H1 (cell line): ENCODE data around the gene PA2G4. TPM values are rescaled to one million over a fixed set of nuclear protein-coding genes. Genes with fewer than 3 reads are reported as not detected.
A peak's percentile ranks its signal among the peaks of the same experiment; 100 is the strongest.

ENCODE experiments used
- CTCF ChIA-PET: fragments of 300-600 bp; sonication (Branson Sonifier 250); formaldehyde crosslinking; loops from one replicate; lab custom pipeline; 2021; ENCODE audit not compliant: partially characterized antibody; lab: Charles Lee
- POLR2A ChIA-PET: fragments of 300-600 bp; sonication (Branson Sonifier 250); formaldehyde crosslinking; loops from one replicate; lab custom pipeline; 2021; ENCODE audit warnings: inconsistent platforms; ENCODE audit not compliant: partially characterized antibody; lab: Charles Lee
- DNase-seq, 2 experiments: peaks; one replicate each; pipeline versions ENCODE4 v3.0.0 to v3.0.0-alpha.2; 2010 to 2022; ENCODE audit warnings: low spot score in 2 of 2, low read depth in 1 of 2, mixed read lengths in 1 of 2
- FAIRE-seq: peaks from 2 replicates; lab custom pipeline; 2011; peaks lifted over from hg19 to GRCh38; lab: Jason Lieb, UNC
- H2AFZ ChIP-seq: 2 replicates; pipeline ENCODE4 v1.8.1; 2012; ENCODE audit warnings: low read length, inconsistent platforms
- H2AK5ac ChIP-seq: 2 replicates; pipeline ENCODE4 v1.6.1; 2013; ENCODE audit warnings: low read depth, low read length
- H2BK120ac ChIP-seq: replicated peaks from 2 replicates; pipeline ENCODE3; 2013; ENCODE audit warnings: low read depth, low read length, inconsistent platforms
- H2BK12ac ChIP-seq: 2 replicates; pipeline ENCODE4 v1.6.1; 2013; ENCODE audit warnings: low read depth, low read length
- H2BK15ac ChIP-seq: 2 replicates; pipeline ENCODE4 v1.6.1; 2013; ENCODE audit warnings: low read length
- H2BK20ac ChIP-seq: 2 replicates; pipeline ENCODE4 v1.6.1; 2013; ENCODE audit warnings: low read length
- H2BK5ac ChIP-seq: 2 replicates; pipeline ENCODE4 v1.6.1; 2013; ENCODE audit warnings: low read depth, low read length
- H3K14ac ChIP-seq: 2 replicates; pipeline ENCODE4 v1.6.1; 2013; ENCODE audit warnings: inconsistent platforms; ENCODE audit not compliant: insufficient read length
- H3K18ac ChIP-seq: 2 replicates; pipeline ENCODE4 v1.6.1; 2013; ENCODE audit warnings: low read length; ENCODE audit errors: extremely low read depth
- H3K23ac ChIP-seq: 2 replicates; pipeline ENCODE4 v1.6.1; 2013; ENCODE audit warnings: inconsistent platforms; ENCODE audit not compliant: insufficient read length
- H3K23me2 ChIP-seq: 2 replicates; pipeline ENCODE4 v1.6.1; 2013; ENCODE audit warnings: low read depth, low read length
- H3K27ac ChIP-seq: 2 replicates; pipeline ENCODE4 v1.6.1; 2011; ENCODE audit warnings: low read depth, low read length, inconsistent platforms
- H3K27me3 ChIP-seq, 4 experiments: replicated peaks in 1 of 4; 1 replicate in 1 of 4; 2 replicates in 3 of 4; pipeline versions ENCODE4 v1.6.1 to v1.8.1; 2011 to 2013; ENCODE audit warnings: low read length in 3 of 4, mild to moderate bottlenecking in 3 of 4, inconsistent platforms in 2 of 4, mixed read lengths in 2 of 4, moderate library complexity in 1 of 4; ENCODE audit not compliant: control insufficient read depth in 3 of 4, insufficient read depth in 3 of 4; ENCODE audit errors: extremely low read depth in 1 of 4
- H3K36me3 ChIP-seq, 4 experiments: 2 replicates each; pipeline versions ENCODE4 v1.6.1 to v1.8.1; 2011 to 2013; ENCODE audit warnings: mild to moderate bottlenecking in 4 of 4, low read length in 3 of 4, moderate library complexity in 2 of 4, control low read depth in 1 of 4, inconsistent platforms in 1 of 4; ENCODE audit not compliant: insufficient read depth in 4 of 4, control insufficient read depth in 2 of 4
- H3K4ac ChIP-seq: replicated peaks from 2 replicates; pipeline ENCODE3; 2013; ENCODE audit warnings: low read length, low read depth, mixed read lengths, inconsistent platforms; ENCODE audit not compliant: insufficient read length
- H3K4me1 ChIP-seq, 4 experiments: replicated peaks in 1 of 4; 1 replicate in 1 of 4; 2 replicates in 3 of 4; pipeline versions ENCODE4 v1.6.1 to v1.8.1; 2011 to 2013; ENCODE audit warnings: low read length in 3 of 4, inconsistent platforms in 2 of 4, mixed read lengths in 1 of 4; ENCODE audit not compliant: insufficient read depth in 4 of 4, control insufficient read depth in 3 of 4
- H3K4me2 ChIP-seq, 2 experiments: 2 replicates each; pipeline versions ENCODE4 v1.6.1 to v1.8.1; 2011 to 2013; ENCODE audit warnings: low read depth in 2 of 2, low read length in 2 of 2, control low read depth in 1 of 2, inconsistent platforms in 1 of 2, mild to moderate bottlenecking in 1 of 2; ENCODE audit not compliant: insufficient read depth in 1 of 2
- H3K4me3 ChIP-seq, 4 experiments: fragments of 200-600, 300-600 bp in 1 of 4; sonication (generic), shearing (Covaris generic), sonication (Bioruptor Twin) in 1 of 4; 2 replicates each; pipeline versions ENCODE4 v1.5.1 to v1.8.1; 2011 to 2016; ENCODE audit warnings: low read length in 4 of 4, low read depth in 3 of 4, control low read depth in 2 of 4, inconsistent platforms in 2 of 4, mild to moderate bottlenecking in 2 of 4, mixed read lengths in 1 of 4, moderate library complexity in 1 of 4; ENCODE audit not compliant: insufficient read depth in 2 of 4; ENCODE audit errors: extremely low read depth in 1 of 4
- H3K56ac ChIP-seq: replicated peaks from 2 replicates; pipeline ENCODE3; 2013; ENCODE audit warnings: low read depth, mild to moderate bottlenecking, mixed read lengths, low read length, inconsistent platforms; ENCODE audit not compliant: insufficient read length
- H3K79me1 ChIP-seq: 2 replicates; pipeline ENCODE4 v1.6.1; 2013; ENCODE audit warnings: low read depth, low read length, control low read depth
- H3K79me2 ChIP-seq, 2 experiments: 2 replicates each; pipeline versions ENCODE4 v1.6.1 to v1.8.1; 2012 to 2013; ENCODE audit warnings: low read length in 2 of 2, mild to moderate bottlenecking in 2 of 2, inconsistent platforms in 1 of 2; ENCODE audit not compliant: insufficient read depth in 2 of 2, control insufficient read depth in 1 of 2
- H3K9ac ChIP-seq, 4 experiments: replicated peaks in 1 of 4; 1 replicate in 1 of 4; 2 replicates in 3 of 4; pipeline versions ENCODE4 v1.6.1 to v1.8.1; 2011 to 2013; ENCODE audit warnings: low read depth in 3 of 4, low read length in 3 of 4, control low read depth in 2 of 4, mild to moderate bottlenecking in 2 of 4, moderate library complexity in 2 of 4, inconsistent platforms in 1 of 4; ENCODE audit errors: extremely low read depth in 1 of 4
- H3K9me3 ChIP-seq, 2 experiments: 2 replicates each; pipeline versions ENCODE4 v1.6.1 to v1.8.1; 2012 to 2013; ENCODE audit warnings: mild to moderate bottlenecking in 2 of 2, moderate library complexity in 2 of 2, control low read depth in 1 of 2, inconsistent platforms in 1 of 2, low read depth in 1 of 2, low read length in 1 of 2, mixed read lengths in 1 of 2; ENCODE audit not compliant: insufficient read depth in 2 of 2
- H4K20me1 ChIP-seq, 2 experiments: replicated peaks in 1 of 2; 2 replicates each; pipeline versions ENCODE3 to v1.8.1; 2011 to 2013; ENCODE audit warnings: inconsistent platforms in 2 of 2, low read length in 2 of 2, mild to moderate bottlenecking in 1 of 2; ENCODE audit not compliant: insufficient read depth in 2 of 2, control insufficient read depth in 1 of 2
- H4K5ac ChIP-seq: 2 replicates; pipeline ENCODE4 v1.6.1; 2013; ENCODE audit warnings: low read length, low read depth, mixed read lengths, inconsistent platforms; ENCODE audit not compliant: insufficient read length
- H4K8ac ChIP-seq: 2 replicates; pipeline ENCODE4 v1.8.0; 2013; ENCODE audit warnings: mild to moderate bottlenecking, moderate library complexity, low read length, inconsistent platforms; ENCODE audit not compliant: insufficient read depth; ENCODE audit errors: extremely low read depth
- H4K91ac ChIP-seq: replicated peaks from 2 replicates; pipeline ENCODE3; 2013; ENCODE audit warnings: low read length, mixed read lengths, inconsistent platforms; ENCODE audit not compliant: insufficient read length
- CHD1 ChIP-seq: IDR thresholded peaks from 2 replicates; pipeline ENCODE4 v1.6.1; 2012; ENCODE audit warnings: low read depth, low read length, improper control_type of control experiment
- EGR1 ChIP-seq: IDR thresholded peaks from 2 replicates; pipeline ENCODE4 v1.6.1; 2011; ENCODE audit warnings: low read depth, low read length, borderline replicate concordance
- EZH2 ChIP-seq: fragments of 200-600 bp; sonication (generic); IDR thresholded peaks from 2 replicates; pipeline ENCODE4 v1.7.1; 2012; ENCODE audit warnings: low read depth, mild to moderate bottlenecking, moderate library complexity, low read length, inconsistent platforms; ENCODE audit not compliant: severe bottlenecking
- HDAC2 ChIP-seq, 2 experiments: fragments of 300-600 bp in 1 of 2; sonication (generic) in 1 of 2; IDR thresholded peaks; 2 replicates each; pipeline ENCODE4 v1.6.1; 2011 to 2012; ENCODE audit warnings: low read depth in 2 of 2, low read length in 2 of 2, mild to moderate bottlenecking in 2 of 2, moderate library complexity in 2 of 2, borderline replicate concordance in 1 of 2, inconsistent platforms in 1 of 2
- HDAC6 ChIP-seq: IDR thresholded peaks from one replicate; pipeline ENCODE4 v1.7.1; 2012; ENCODE audit warnings: low read depth, mild to moderate bottlenecking, inconsistent platforms, low read length, moderate library complexity
- POLR2AphosphoS5 ChIP-seq: IDR thresholded peaks from 2 replicates; pipeline ENCODE4 v1.6.1; 2011; ENCODE audit warnings: low read depth, low read length
- SAP30 ChIP-seq: fragments of 300-600 bp; sonication (generic); IDR thresholded peaks from 2 replicates; pipeline ENCODE4 v1.7.1; 2012; ENCODE audit warnings: low read length, moderate library complexity, mild to moderate bottlenecking, inconsistent platforms; ENCODE audit not compliant: insufficient read depth, insufficient replicate concordance
- SIRT6 ChIP-seq: IDR thresholded peaks from one replicate; pipeline ENCODE4 v1.7.1; 2012; ENCODE audit warnings: low read length, inconsistent platforms
- SP2 ChIP-seq: IDR thresholded peaks from 2 replicates; pipeline ENCODE4 v1.6.1; 2012; ENCODE audit warnings: mild to moderate bottlenecking, low read length, inconsistent platforms
- WGBS, 2 experiments: shearing (Covaris generic) in 1 of 2; methylation state at CpG; one replicate each; pipeline versions ENCODE4 v1.1.6 to v1.1.7; 2013 to 2015; ENCODE audit warnings: low lambda C conversion rate in 2 of 2, mixed read lengths in 2 of 2, inconsistent platforms in 1 of 2, low coverage in 1 of 2, missing lambda C conversion rate in 1 of 2; ENCODE audit not compliant: insufficient replicate concordance in 2 of 2, insufficient coverage in 1 of 2, insufficient read length in 1 of 2; ENCODE audit errors: extremely low coverage in 1 of 2, missing lambda C conversion rate in 1 of 2; 5-methylcytosine and 5-hydroxymethylcytosine counted together
- polyA plus RNA-seq, 7 experiments: library from polyadenylated mRNA; depleted of rRNA in 3 of 7; stranded (reverse) in 5 of 7; unstranded in 2 of 7; fragments of >200 nt in 5 of 7; fragments of 200-250 nt in 2 of 7; gene quantifications; 1 replicate in 5 of 7; 2 replicates in 1 of 7; 4 replicates in 1 of 7; pipeline versions ENCODE4 v1.2.1 to v1.2.3, GENCODE V29; 2011 to 2013; ENCODE audit warnings: missing spikeins in 2 of 7, mixed read lengths in 2 of 7
- total RNA-seq: library from RNA; stranded (reverse); fragmentation: NEBNext Ultra II Directional; extraction: Animal tissue kit (Norgen Biotek cat#: 25700); gene quantifications from 2 replicates; pipeline ENCODE4 v1.2.1, GENCODE V29; 2021
- TF ChIP-seq, protein P1 (sequence below): IDR thresholded peaks from 2 replicates; pipeline ENCODE4 v1.6.1; 2011; ENCODE audit warnings: low read depth, mild to moderate bottlenecking, low read length; ENCODE audit not compliant: insufficient read depth

Gene PA2G4
- total and polyA plus RNA-seq, 2 of the 8 experiments (the other 6 are each of a cell fraction or from before 2014, with no cell fraction given): 159 to 242 TPM

DNA sequence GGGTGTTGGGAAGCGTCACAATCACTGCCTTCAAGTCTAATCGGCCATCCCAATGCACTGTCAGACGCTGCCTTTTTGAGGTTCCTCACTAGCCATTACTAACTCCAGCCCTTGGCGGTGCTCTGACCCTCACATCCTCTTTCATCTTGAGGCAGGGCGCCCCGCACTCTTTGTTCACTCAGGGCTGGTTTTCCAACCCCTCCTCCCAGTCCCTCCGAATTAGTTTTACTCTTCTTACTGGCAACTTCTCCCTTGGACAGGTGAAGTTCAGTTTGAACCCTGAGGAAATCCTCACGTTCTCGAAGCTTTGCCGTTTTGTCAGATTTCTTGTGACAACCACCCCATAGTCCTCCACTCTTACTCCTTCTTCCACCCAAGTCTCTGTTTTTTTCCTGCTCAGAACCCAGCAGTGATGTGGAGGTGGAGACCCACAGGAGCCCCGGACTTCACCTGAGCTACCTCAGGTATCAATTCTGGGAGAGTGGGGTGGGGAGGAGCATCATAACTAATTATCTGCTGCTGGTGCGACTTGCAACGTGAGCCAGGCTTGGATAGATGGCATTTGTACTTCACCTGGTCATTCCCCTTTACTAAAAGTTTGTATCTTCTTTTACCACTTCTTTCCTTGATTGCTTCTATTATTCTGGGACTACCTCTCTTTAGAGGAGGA lies 14.5 kb downstream of the PA2G4 start:
- Histone ChIP-seq H3K4me3 (peak overlapping the region; percentile 54 to 85 (median 75)), H3K56ac (no peak overlapping the region), H4K8ac (no peak overlapping the region), H3K79me2 (peaks cover 3 to 13% of the 10 kb centered on the region in 2 experiments; a peak in 3 of 4 replicates), H3K4me1 (peaks cover 0 to 9% (median 5%) of the 10 kb centered on the region in 4 experiments; a peak in 5 of 7 replicates), H2BK12ac (no peak overlapping the region), H3K9ac (peak overlapping the region in 3 of 4 experiments; percentile 63 to 81 (median 65); a peak in 6 of 7 replicates), H3K4me2 (peak overlapping the region; percentile 96 to 99), H3K23me2 (peaks cover 10% of the 10 kb centered on the region), H4K5ac (no peak overlapping the region), H3K18ac (no peak overlapping the region), H3K36me3 (peaks cover 0 to 19% (median 8%) of the 10 kb centered on the region in 4 experiments; a peak in 7 of 8 replicates), H3K27ac (peak overlapping the region; percentile 75), H3K23ac (no peak overlapping the region), H2BK20ac (no peak overlapping the region), H2AK5ac (no peak overlapping the region), H3K79me1 (no peaks in the 10 kb centered on the region; the same call in 1 of the 2 replicates), H4K91ac (no peak overlapping the region), H2BK5ac (peak overlapping the region; percentile 79), H2AFZ (no peak overlapping the region), H4K20me1 (peaks cover 0 to 3% of the 10 kb centered on the region in 2 experiments), H3K14ac (no peak overlapping the region), H2BK15ac (peak overlapping the region; percentile 83; the same call in 1 of the 2 replicates), H3K4ac (no peak overlapping the region), H2BK120ac (no peak overlapping the region), H3K9me3 (no peaks in the 10 kb centered on the region), H3K27me3 (no peaks in the 10 kb centered on the region)
- FAIRE-seq: no peak
- ChIA-PET POLR2A (interaction anchor here (0.8 to 7.1 kb wide), 24 partner anchors 9 to 289 kb away, joined by 3 to 267 read pairs (median 9); partner anchors contain the start of genes ANKRD52, CNPY2, COQ10A and DNAJC14), CTCF (interaction anchor here (0.5 to 5.3 kb wide), 23 partner anchors 11 to 338 kb away, joined by 3 to 47 read pairs (median 6); partner anchors contain the start of genes ESYT1, MYL6B, PA2G4 and RNF41)
- WGBS, 2 experiments: 26% methylated on average over 13 of the region's 13 CpGs; no CpG with 5 or more reads in 1 of the 2 experiments
- DNase-seq: no peak
- TF ChIP-seq EZH2 (no peak), SAP30 (peak; percentile 7), POLR2AphosphoS5 (no peak), EGR1 (no peak), HDAC6 (no peak), SIRT6 (no peak), CHD1 (no peak), HDAC2 (IDR thresholded peaks at IDR 0.05; ENCODE audit: borderline replicate concordance in 1 of 2, low read depth in 2 of 2, low read length in 2 of 2) (0 out of 4 replicates have a peak, but pooled peaks of 1 of the 2 experiments have one; percentile 28), SP2 (no peak)
- TF ChIP-seq, protein P1, sequence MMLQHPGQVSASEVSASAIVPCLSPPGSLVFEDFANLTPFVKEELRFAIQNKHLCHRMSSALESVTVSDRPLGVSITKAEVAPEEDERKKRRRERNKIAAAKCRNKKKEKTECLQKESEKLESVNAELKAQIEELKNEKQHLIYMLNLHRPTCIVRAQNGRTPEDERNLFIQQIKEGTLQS: no peak
